ENCODE results near the gene CENPL.
"Not testable (repeated sequence)": the region's sequence is repeated elsewhere in the genome, so short reads cannot be mapped to it uniquely, and the experiment has no call there.

The CENPL gene

DNA sequence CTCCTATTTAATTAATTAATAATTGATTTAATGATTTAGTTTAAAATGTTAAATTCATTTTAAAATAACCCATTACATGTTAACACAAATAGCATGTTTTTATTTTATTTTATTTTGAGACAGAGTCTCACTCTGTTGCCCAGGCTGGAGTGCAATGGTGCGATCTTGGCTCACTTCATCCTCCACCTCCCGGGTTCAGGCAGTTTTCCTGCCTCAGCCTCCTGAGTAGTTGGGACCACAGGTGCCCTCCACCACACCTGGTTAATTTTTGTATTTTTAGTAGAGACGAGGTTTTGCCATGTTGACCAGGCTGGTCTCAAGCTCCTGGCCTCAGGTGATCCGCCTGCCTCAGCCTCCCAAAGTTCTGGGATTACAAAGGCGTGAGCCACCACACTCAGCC lies 34.9 kb upstream of the CENPL start:
- in situ Hi-C loops (cut with MboI; ENCODE audit: low pct_unique_long_range_greater_than_20kb, low sequenced_read_pairs); DNase-seq: not testable (repeated sequence)

DNA sequence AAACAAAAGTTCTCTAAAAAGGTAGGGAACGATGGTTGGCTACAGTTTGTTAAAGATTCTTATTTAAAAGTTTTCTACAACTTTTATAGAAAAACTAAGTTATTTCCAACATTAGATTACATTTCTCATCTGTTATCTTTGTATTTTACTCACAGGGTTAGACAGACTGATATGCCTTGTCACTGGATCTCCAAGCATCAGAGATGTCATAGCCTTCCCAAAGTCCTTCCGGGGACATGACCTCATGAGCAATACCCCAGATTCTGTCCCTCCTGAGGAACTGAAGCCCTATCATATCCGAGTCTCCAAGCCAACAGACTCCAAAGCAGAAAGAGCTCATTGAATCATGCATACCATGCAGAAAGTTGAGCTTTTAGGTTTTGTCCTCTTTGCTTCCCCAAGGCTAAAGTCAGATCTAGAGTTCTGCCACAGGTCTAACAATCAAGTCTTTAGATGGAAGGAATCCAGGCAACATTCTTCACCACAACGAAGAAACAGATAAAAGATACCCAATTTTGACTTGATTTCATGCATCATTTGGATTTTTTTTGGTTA lies 32.8 kb upstream of the CENPL start:
- DNase-seq: no peak
- in situ Hi-C loops (cut with MboI; ENCODE audit: low pct_unique_long_range_greater_than_20kb, low sequenced_read_pairs): no loop called here

DNA sequence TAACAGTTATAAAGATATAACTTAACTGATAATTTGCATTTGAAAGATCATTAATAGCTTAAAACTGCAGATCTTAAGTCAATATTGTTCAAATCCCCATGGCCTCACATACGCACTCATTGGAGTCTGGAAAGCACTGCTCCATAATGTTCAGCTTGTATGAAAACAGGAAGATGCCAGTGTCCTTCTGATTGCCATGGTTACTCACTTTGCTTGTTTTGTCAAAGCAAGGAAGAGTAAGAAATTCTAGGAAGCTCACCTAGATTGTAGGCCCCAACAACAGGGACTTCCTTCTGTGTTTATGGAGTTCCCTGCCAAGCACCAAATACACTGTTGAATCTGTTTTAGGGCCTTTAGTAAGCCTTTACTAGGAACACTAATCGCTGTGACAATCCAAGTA lies 32.2 kb upstream of the CENPL start:
- in situ Hi-C loops (cut with MboI; ENCODE audit: low pct_unique_long_range_greater_than_20kb, low sequenced_read_pairs): no loop called here
- DNase-seq: no peak

DNA sequence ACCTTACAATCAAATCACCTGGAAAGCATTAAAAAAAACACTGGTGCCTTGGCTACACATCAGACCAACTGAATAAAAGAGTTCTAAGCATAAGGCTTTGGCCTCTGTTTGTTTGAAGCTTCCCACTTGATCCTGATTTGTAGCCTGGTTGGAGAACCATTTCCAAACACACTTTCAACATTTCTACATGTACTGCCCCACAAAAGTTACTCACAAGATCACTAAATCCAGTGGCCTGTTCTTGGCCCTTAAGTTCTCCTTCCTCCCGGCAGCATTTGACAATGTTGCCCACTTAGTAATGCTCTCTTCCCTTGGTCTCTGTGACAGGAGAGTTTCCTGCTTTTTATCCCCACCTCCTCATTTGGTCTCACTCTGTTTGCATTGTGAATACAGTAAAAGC lies 31.3 kb upstream of the CENPL start:
- in situ Hi-C loops (cut with MboI; ENCODE audit: low pct_unique_long_range_greater_than_20kb, low sequenced_read_pairs): no loop called here
- DNase-seq: no peak

DNA sequence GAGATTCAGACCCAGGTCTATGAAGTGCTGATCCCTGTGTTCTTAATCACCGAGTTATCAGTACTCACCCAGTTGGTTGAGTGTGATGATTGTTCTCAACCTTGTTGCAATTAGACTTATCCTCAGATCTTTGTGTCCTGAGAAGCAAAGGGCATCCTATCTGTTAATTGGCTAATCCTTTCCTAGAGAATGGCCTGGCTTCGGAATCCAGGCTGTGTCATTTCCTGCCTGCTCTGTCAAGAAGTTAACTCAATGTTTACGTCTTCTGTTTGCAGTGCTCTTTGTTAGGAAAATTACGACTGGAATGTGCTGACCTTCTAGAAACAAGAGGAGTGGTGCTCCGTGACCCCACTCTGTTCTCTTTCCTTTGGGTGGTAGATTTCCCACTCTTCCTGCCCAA lies 28.4 kb upstream of the CENPL start:
- in situ Hi-C loops (cut with MboI; ENCODE audit: low pct_unique_long_range_greater_than_20kb, low sequenced_read_pairs): no loop called here
- no peak for DNase-seq

DNA sequence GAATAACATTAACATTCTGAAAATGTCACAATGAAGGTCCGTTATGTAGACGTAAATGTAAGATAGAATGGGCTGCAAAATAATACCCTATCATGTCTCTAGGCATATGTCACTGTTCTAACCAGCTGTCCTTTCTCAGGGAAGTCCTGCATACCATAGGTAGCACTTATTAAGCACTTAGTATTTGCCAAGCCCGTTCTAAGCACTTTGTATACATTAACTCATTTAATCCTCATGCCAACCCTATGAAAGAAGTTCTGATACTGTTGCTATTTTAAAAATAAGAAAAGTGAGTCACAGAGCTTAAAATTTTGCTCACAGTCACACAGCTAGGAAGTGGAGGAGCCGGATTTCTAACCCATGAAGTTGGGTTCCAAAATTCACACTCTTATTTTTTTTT lies 27.4 kb upstream of the CENPL start:
- in situ Hi-C loops (cut with MboI; ENCODE audit: low pct_unique_long_range_greater_than_20kb, low sequenced_read_pairs): no loop called here

GRCh38 chr1:173832748-173833147 lies 8.1 kb upstream of the CENPL start:
- in situ Hi-C loops (cut with MboI; ENCODE audit: low pct_unique_long_range_greater_than_20kb, low sequenced_read_pairs): no loop called here
- no peak for DNase-seq

More for the DNA sequence above, 27.4 kb upstream of the CENPL start:
- no peak for DNase-seq

- no peak for DNase-seq
- in situ Hi-C loops (cut with MboI; ENCODE audit: low pct_unique_long_range_greater_than_20kb, low sequenced_read_pairs): no loop called here
These were observed 2.9 kb upstream of the CENPL start for GRCh38 chr1:173827611-173828010.

DNA sequence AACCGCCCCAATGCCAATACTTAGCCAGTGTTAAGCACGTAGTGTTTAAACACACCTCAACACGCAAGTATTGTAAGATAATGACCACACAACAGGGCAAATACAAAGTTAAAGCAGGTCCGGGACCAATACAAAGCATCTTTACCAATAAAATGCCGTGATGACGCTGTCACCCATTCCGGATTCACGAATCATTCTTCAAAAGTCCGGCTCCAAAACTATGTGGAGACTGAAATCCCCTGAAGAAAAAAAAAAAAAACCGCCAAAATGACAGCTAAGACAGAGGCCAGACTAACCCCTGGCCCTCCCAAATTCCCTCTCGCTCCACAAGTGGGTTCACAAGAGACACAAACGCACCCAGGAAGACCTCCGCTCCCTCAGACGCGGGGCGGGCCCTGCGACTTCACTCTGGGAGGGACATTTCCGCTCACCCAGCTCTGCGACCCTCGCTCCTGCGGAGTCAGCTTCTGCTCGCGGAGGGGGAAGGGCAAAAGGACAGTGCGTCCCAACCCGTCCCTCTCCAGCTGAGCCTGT lies 835 bp downstream of the CENPL start:
- DNase-seq: no peak
- in situ Hi-C loops (cut with MboI; ENCODE audit: low pct_unique_long_range_greater_than_20kb, low sequenced_read_pairs): no loop called here

DNA sequence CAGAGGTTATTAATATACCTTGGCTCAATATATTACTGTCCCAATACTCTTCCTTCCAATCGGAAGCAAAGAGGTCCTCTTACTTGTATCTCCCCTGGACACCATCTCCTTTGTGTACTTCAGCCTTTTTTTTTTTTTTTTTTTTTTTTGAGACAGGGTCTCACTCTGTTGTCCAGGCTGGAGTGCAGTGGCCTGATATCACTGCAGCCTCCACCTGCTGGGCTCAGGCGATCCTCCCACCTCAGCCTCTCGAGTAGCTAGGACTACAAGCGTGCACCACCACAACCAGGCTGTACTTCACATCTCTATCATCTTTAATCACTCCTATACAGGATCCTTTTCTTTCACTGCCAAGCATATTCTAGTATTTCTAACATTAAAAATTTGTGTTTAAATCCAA lies 3.0 kb downstream of the CENPL start:
- in situ Hi-C loops (cut with MboI; ENCODE audit: low pct_unique_long_range_greater_than_20kb, low sequenced_read_pairs): no loop called here
- no peak for DNase-seq

DNA sequence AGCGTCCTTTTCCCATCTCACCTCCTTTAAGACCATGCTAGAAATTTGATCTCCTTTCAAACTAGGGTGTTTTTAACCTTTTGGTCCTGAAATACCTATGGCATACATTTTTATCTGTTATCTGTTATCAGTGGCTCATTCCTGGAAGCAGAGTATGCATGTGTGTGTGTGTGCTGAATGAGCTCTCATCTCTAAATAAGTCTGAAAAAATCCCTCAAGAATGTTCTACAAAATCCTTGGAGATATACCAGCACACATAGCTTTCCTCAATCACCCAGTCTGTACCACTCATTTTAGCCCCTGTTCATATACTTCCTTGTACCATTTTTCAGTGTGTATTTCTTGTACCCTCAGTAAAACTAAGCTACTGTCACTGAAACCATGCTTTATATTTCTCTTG lies 6.2 kb downstream of the CENPL start:
- no peak for DNase-seq
- in situ Hi-C loops (cut with MboI; ENCODE audit: low pct_unique_long_range_greater_than_20kb, low sequenced_read_pairs): no loop called here

DNA sequence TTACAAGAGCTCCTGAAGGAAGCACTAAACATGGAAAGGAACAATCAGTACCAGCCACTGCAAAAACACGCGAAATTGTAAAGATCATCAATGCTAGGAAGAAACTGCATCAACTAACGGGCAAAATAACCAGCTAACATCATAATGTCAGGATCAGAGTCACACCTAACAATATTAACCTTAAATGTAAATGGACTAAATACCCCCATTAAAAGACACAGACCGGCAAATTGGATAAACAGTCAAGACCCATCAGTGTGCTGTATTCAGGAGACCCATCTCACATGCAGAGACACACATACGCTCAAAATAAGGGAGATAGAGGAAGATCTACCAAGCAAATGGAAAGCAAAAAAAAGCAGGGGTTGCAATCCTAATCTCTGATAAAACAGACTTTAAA lies 11.0 kb downstream of the CENPL start:
- in situ Hi-C loops (cut with MboI; ENCODE audit: low pct_unique_long_range_greater_than_20kb, low sequenced_read_pairs); DNase-seq: not testable (repeated sequence)

GRCh38 chr1:173802961-173803360 lies 21.7 kb downstream of the CENPL start:
- in situ Hi-C loops (cut with MboI; ENCODE audit: low pct_unique_long_range_greater_than_20kb, low sequenced_read_pairs): no loop called here
- no peak for DNase-seq

GRCh38 chr1:173799995-173800394 lies 24.7 kb downstream of the CENPL start:
- DNase-seq; in situ Hi-C loops (cut with MboI; ENCODE audit: low pct_unique_long_range_greater_than_20kb, low sequenced_read_pairs): not testable (repeated sequence)

- no peak for DNase-seq
- in situ Hi-C loops (cut with MboI; ENCODE audit: low pct_unique_long_range_greater_than_20kb, low sequenced_read_pairs): no loop called here
These were observed 26.6 kb downstream of the CENPL start for GRCh38 chr1:173798078-173798477.

DNA sequence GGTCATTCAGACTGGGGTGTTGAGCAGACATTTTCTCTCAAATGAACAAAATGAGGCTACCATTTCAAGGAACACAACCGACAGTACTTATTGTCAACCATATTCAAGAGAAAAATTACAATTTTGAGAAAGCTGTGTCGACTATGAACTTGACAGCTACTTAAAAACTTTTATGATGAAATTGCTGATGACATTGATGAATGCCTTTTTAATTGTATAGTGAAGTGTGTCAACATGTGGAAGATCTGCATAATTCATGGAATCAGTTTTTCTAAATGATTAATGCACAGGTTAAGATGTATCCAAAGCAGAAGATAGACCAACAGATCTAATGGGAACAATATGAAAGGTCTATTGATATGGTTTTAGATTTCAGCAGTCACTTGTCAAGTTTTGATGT lies 34.8 kb downstream of the CENPL start:
- in situ Hi-C loops (cut with MboI; ENCODE audit: low pct_unique_long_range_greater_than_20kb, low sequenced_read_pairs): no loop called here
- no peak for DNase-seq

DNA sequence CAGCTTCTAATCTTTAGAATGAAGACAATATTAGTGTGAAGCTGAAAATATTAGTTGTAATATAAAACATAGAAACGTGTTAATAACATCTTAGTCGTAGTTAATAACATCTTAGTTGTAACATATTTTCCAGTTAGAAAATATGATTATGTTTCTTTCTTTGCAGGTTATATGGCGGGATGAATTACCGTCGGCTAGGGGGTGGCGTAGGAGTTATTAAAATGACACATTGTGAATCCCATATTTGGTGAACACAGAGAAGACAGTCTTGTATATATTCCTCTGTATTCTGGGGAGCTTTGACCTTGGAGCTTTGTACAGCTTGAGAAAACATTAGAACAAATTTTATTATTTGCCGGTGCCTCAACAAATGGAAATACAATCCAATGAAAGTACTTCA lies 39.7 kb downstream of the CENPL start:
- in situ Hi-C loops (cut with MboI; ENCODE audit: low pct_unique_long_range_greater_than_20kb, low sequenced_read_pairs): no loop called here
- DNase-seq: no peak

DNA sequence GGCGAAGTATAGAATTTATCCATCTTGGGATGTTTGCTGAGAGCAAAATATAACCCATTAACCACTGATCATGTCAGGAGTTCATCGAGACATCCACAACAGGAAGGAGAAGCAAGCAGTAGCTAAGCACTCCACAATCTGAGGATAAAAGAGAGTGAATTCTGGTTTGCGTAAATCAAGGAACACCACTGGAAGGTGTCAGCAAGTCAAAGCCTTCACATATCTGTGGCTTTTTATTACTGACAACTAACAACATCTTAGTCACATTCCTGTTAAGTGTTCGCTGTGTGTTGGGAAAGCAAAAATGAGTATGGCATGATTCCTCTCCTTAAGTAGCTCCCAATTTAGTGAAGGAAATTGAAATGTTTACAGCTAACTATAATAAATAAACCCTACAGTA lies 44.7 kb downstream of the CENPL start:
- DNase-seq: no peak
- in situ Hi-C loops (cut with MboI; ENCODE audit: low pct_unique_long_range_greater_than_20kb, low sequenced_read_pairs): no loop called here

- DNase-seq: peak; percentile 67
- in situ Hi-C loops (cut with MboI; ENCODE audit: low pct_unique_long_range_greater_than_20kb, low sequenced_read_pairs): no loop called here
These were observed 49.0 kb downstream of the CENPL start for GRCh38 chr1:173775578-173776226.

- in situ Hi-C loops (cut with MboI; ENCODE audit: low pct_unique_long_range_greater_than_20kb, low sequenced_read_pairs): no loop called here
- DNase-seq: no peak
These were observed 53.1 kb downstream of the CENPL start for GRCh38 chr1:173771560-173771959.

DNA sequence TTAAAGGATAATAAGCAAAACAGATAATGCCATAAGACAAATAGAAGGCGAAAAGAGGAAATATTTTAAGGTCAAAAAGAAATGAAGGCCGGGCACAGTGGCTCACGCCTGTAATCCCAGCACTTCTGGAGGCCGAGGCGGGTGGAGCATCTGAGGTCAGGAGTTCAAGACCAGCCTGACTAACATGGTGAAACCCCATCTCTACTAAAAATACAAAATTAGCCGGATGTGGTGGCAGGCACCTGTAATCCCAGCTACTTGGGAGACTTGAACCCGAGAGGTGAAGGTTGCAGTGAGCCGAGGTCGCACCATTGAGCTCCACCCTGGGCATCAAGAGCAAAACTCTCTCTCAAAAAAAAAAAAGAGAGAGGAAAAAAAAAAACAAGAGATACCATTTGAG lies 54.4 kb downstream of the CENPL start:
- DNase-seq; in situ Hi-C loops (cut with MboI; ENCODE audit: low pct_unique_long_range_greater_than_20kb, low sequenced_read_pairs): not testable (repeated sequence)

All from KBM-7 (cell line).